ENCODE measurements around the gene FOXO3.

The FOXO3 gene

GRCh38 chr6:108560463-108561308 is at the start of gene FOXO3:
TSS of gene FOXO3 (plus strand) at chr6:108560917. CDS start at chr6:108561209, 292 bp downstream.
- peaks cover 24% of the 10 kb centered on the region for H3K4me1 ChIP-seq (ENCODE audit: low read length)
- no peaks in the 10 kb centered on the region for H3K36me3 ChIP-seq (replicated peaks; ENCODE audit: low read depth, low read length)
- peaks cover 25% of the 10 kb centered on the region for H3K27me3 ChIP-seq (ENCODE audit: low read depth, low read length)
- H2AFZ ChIP-seq (ENCODE audit: low read depth, low read length): peak within 1 kb of the TSS; percentile 40; the same call in 1 of the 2 replicates
- H3K27ac ChIP-seq (ENCODE audit: low read length): no peak within 1 kb of the TSS
- peak within 1 kb of the TSS; percentile 85 for H3K4me2 ChIP-seq (ENCODE audit: low read length)
- peaks cover 28% of the 10 kb centered on the region for H4K20me1 ChIP-seq (ENCODE audit: insufficient read depth, low read length)
- no peaks in the 10 kb centered on the region for H3K79me2 ChIP-seq (ENCODE audit: low read length)
- peak within 1 kb of the TSS; percentile 97 for H3K4me3 ChIP-seq (ENCODE audit: low read length)
- H3K9me3 ChIP-seq (ENCODE audit: insufficient read depth, low read length): no peaks in the 10 kb centered on the region
- peak within 1 kb of the TSS; percentile 61 for H3K9ac ChIP-seq (ENCODE audit: low read length)
- TF ChIP-seq CTCF (IDR thresholded peaks at IDR 0.05; ENCODE audit: low read depth, low read length) (no peak), EZH2phosphoT487 (IDR thresholded peaks at IDR 0.05; ENCODE audit: low read depth) (no peak)

- no peak overlapping the region for H2AFZ ChIP-seq (ENCODE audit: low read depth, low read length)
- H3K27me3 ChIP-seq (ENCODE audit: low read depth, low read length): no peaks in the 10 kb centered on the region
- no peak overlapping the region for H3K4me2 ChIP-seq (ENCODE audit: low read length)
- H3K27ac ChIP-seq (ENCODE audit: low read length): no peak overlapping the region
- H3K79me2 ChIP-seq (ENCODE audit: low read length): no peaks in the 10 kb centered on the region
- no peak overlapping the region for H3K4me3 ChIP-seq (ENCODE audit: low read length)
- H3K4me1 ChIP-seq (ENCODE audit: low read length): peaks cover 4% of the 10 kb centered on the region
- H4K20me1 ChIP-seq (ENCODE audit: insufficient read depth, low read length): no peaks in the 10 kb centered on the region
- no peaks in the 10 kb centered on the region for H3K9me3 ChIP-seq (ENCODE audit: insufficient read depth, low read length)
- H3K9ac ChIP-seq (ENCODE audit: low read length): no peak overlapping the region
- TF ChIP-seq EZH2phosphoT487 (IDR thresholded peaks at IDR 0.05; ENCODE audit: low read depth) (no peak), CTCF (IDR thresholded peaks at IDR 0.05; ENCODE audit: low read depth, low read length) (peak; percentile 54)
- no peaks in the 10 kb centered on the region for H3K36me3 ChIP-seq (replicated peaks; ENCODE audit: low read depth, low read length)
Measured at GRCh38 chr6:108518714-108519576, 41.8 kb upstream of the FOXO3 start.

- H3K36me3 ChIP-seq (replicated peaks; ENCODE audit: low read depth, low read length): no peaks in the 10 kb centered on the region
- no peak overlapping the region for H3K4me3 ChIP-seq (ENCODE audit: low read length)
- no peak overlapping the region for H3K27ac ChIP-seq (ENCODE audit: low read length)
- H2AFZ ChIP-seq (ENCODE audit: low read depth, low read length): no peak overlapping the region
- TF ChIP-seq CTCF (IDR thresholded peaks at IDR 0.05; ENCODE audit: low read depth, low read length): no peak
- TF ChIP-seq EZH2phosphoT487 (IDR thresholded peaks at IDR 0.05; ENCODE audit: low read depth): no peak
- H3K79me2 ChIP-seq (ENCODE audit: low read length): no peaks in the 10 kb centered on the region
- no peaks in the 10 kb centered on the region for H3K9me3 ChIP-seq (ENCODE audit: insufficient read depth, low read length)
- no peaks in the 10 kb centered on the region for H4K20me1 ChIP-seq (ENCODE audit: insufficient read depth, low read length)
- H3K9ac ChIP-seq (ENCODE audit: low read length): no peak overlapping the region
- no peak overlapping the region for H3K4me2 ChIP-seq (ENCODE audit: low read length)
- H3K27me3 ChIP-seq (ENCODE audit: low read depth, low read length): no peaks in the 10 kb centered on the region
- H3K4me1 ChIP-seq (ENCODE audit: low read length): peaks cover 20% of the 10 kb centered on the region
Measured at GRCh38 chr6:108521616-108522107, 39.1 kb upstream of the FOXO3 start.

- no peaks in the 10 kb centered on the region for H3K9me3 ChIP-seq (ENCODE audit: insufficient read depth, low read length)
- no peaks in the 10 kb centered on the region for H3K27me3 ChIP-seq (ENCODE audit: low read depth, low read length)
- H3K4me2 ChIP-seq (ENCODE audit: low read length): no peak overlapping the region
- H2AFZ ChIP-seq (ENCODE audit: low read depth, low read length): no peak overlapping the region
- H3K9ac ChIP-seq (ENCODE audit: low read length): no peak overlapping the region
- H4K20me1 ChIP-seq (ENCODE audit: insufficient read depth, low read length): no peaks in the 10 kb centered on the region
- peaks cover 20% of the 10 kb centered on the region for H3K4me1 ChIP-seq (ENCODE audit: low read length)
- no peak overlapping the region for H3K27ac ChIP-seq (ENCODE audit: low read length)
- H3K36me3 ChIP-seq (replicated peaks; ENCODE audit: low read depth, low read length): no peaks in the 10 kb centered on the region
- no peak overlapping the region for H3K4me3 ChIP-seq (ENCODE audit: low read length)
- H3K79me2 ChIP-seq (ENCODE audit: low read length): no peaks in the 10 kb centered on the region
- TF ChIP-seq EZH2phosphoT487 (IDR thresholded peaks at IDR 0.05; ENCODE audit: low read depth) (no peak), CTCF (IDR thresholded peaks at IDR 0.05; ENCODE audit: low read depth, low read length) (no peak)
Measured at GRCh38 chr6:108523697-108524096, 37.0 kb upstream of the FOXO3 start.

Measured in OCI-LY3 (cell line).